ENCODE results near the gene SNRPA1. TPM values are rescaled to one million over a fixed set of nuclear protein-coding genes. Genes with fewer than 3 reads are reported as not detected.

SNRPA1 gene
- total and polyA plus RNA-seq, 2 of the 13 experiments (the other 11 are each of a cell fraction or from before 2014, with no cell fraction given), result 41.2 to 108 TPM

DNA sequence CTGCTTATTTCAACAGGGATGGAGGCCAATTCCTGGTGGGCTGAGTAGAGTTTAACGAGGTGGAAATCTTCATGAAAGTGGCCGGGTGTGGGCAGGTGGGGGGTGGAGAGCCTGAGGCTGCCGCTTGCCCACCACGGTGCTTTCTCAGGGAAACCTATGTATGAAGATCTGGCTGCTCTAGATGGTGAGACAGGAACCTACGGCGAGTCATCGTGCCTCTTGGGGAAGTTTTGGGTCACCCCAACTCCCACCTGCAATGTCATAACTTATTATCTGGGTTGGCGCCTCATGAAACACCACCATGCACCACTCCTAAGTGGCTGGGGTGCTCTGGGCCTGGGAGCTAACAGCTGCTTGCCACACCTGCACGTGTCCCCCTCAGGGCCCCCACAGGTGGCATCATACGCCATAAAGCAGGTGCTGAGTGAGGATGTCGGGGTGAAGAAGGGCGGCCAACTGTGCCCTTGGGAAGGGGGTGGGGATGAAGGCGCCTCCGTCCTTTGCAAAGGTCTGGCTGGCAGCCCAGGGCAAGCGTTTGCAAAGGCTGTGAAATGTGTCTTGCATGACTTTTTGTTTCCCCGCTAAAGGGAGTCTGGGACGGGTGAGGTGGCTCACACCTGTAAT lies 27.9 kb upstream of the SNRPA1 start:
- H3K79me2 ChIP-seq (ENCODE audit: insufficient read depth, low read length), result no peaks in the 10 kb centered on the region
- H3K27ac ChIP-seq (ENCODE audit: extremely low read length, insufficient read depth, low read length), result no peak overlapping the region
- H3K4me1 ChIP-seq (ENCODE audit: insufficient read depth, low read length), result peaks cover 26% of the 10 kb centered on the region
- TF ChIP-seq IKZF4 (CRISPR knock-in tag; IDR thresholded peaks at IDR 0.05; ENCODE audit: borderline replicate concordance, low read depth, not compliant biosample characterization), result no peak
- TF ChIP-seq ETV6 (CRISPR knock-in tag; conservative IDR thresholded peaks at IDR 0.05), result no peak
- no peak for TF ChIP-seq PTBP1 (IDR thresholded peaks at IDR 0.05; ENCODE audit: low read depth, low read length, poor library complexity, severe bottlenecking)
- TF ChIP-seq, protein P1, sequence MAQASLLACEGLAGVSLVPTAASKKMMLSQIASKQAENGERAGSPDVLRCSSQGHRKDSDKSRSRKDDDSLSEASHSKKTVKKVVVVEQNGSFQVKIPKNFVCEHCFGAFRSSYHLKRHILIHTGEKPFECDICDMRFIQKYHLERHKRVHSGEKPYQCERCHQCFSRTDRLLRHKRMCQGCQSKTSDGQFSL (CRISPR knock-in tag; IDR thresholded peaks at IDR 0.05), result no peak
- no peak for TF ChIP-seq BCL6 (CRISPR knock-in tag; IDR thresholded peaks at IDR 0.05)
- no peak for TF ChIP-seq GATAD2A (CRISPR knock-in tag; IDR thresholded peaks at IDR 0.05)
- TF ChIP-seq ZNF180 (CRISPR knock-in tag; IDR thresholded peaks at IDR 0.05; ENCODE audit: borderline replicate concordance, low read depth), result no peak
- TF ChIP-seq ZNF780A (CRISPR knock-in tag; IDR thresholded peaks at IDR 0.05), result no peak
- no peak for TF ChIP-seq NFKBIZ (CRISPR knock-in tag; IDR thresholded peaks at IDR 0.05)
- no peak for TF ChIP-seq GTF2F1 (IDR thresholded peaks at IDR 0.05; ENCODE audit: low read length)
- H3K9ac ChIP-seq (ENCODE audit: insufficient read depth, low read depth, low read length), result no peak overlapping the region
- BruUV-seq (replicated peaks), result no TSS peak
- H3K36me3 ChIP-seq (replicated peaks in 1 of 2; ENCODE audit: control insufficient read depth in 1 of 2, insufficient read depth in 2 of 2, low read length in 2 of 2), result peaks cover 21 to 72% of the 10 kb centered on the region in 2 experiments; a peak in 4 of 5 replicates
- CTCF ChIA-PET (ENCODE audit: low intra/inter-chr PET ratio, low total read pairs), result no interaction called here
- H3K27me3 ChIP-seq (ENCODE audit: control insufficient read depth in 1 of 2, insufficient read depth in 2 of 2, low read length in 2 of 2), result no peaks in the 10 kb centered on the region
- in situ Hi-C loops (cut with HindIII; ENCODE audit: extremely low pct_ligation_motif_present, low pct_unique_long_range_greater_than_20kb), result no loop called here
- no peak overlapping the region for H3K4me3 ChIP-seq (replicated peaks in 1 of 3; ENCODE audit: insufficient read depth in 1 of 3, low read depth in 2 of 3, low read length in 3 of 3)
- ATAC-seq (no peak), DNase-seq (ENCODE audit: low spot score) (no peak), FAIRE-seq (no peak)
- no peak overlapping the region for H2AFZ ChIP-seq (ENCODE audit: low read length)
- H3K4me2 ChIP-seq (ENCODE audit: low read depth, low read length), result no peak overlapping the region
- H3K9me3 ChIP-seq (ENCODE audit: low read length), result no peaks in the 10 kb centered on the region
- H4K20me1 ChIP-seq (ENCODE audit: insufficient read depth, low read length), result no peaks in the 10 kb centered on the region
- 96% methylated on average over 11 of the region's 17 CpGs for WGBS (ENCODE audit: low lambda C conversion rate)
- intact Hi-C loops (cut with micrococcal nuclease; ENCODE audit: unreplicated experiment), result no loop called here
- POLR2A ChIA-PET, result no interaction called here

All from HepG2 (cell line).